ENCODE measurements around the gene MFRP.
"Not testable (repeated sequence)": the region's sequence is repeated elsewhere in the genome, so short reads cannot be mapped to it uniquely, and the experiment has no call there.

Gene MFRP

DNA sequence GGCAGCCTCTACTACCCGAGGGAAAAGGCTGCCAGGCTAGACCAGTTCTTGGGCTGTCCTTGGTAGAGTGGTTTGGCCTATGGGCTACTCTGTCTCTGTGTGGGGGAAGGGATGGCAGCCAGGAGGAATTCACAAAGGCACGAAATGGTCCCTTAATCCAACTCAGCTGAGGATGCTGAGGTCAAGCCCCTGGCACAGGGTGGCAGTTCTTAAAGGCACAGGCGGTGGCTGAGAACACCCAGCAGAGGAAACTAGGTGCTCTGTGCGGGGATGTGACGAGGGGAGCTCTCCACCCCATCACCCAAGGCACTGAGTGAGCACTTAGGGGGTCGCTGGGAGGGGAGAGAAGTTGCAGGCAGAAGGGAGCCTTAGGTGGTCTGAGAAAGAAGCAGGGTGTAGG, at the start of gene MFRP:
Gene MFRP (minus strand): TSS at position 101 of the 400 bp plus-strand sequence. CDS start 192 bp downstream, outside the sequence.
- DNase-seq: no peak

DNA sequence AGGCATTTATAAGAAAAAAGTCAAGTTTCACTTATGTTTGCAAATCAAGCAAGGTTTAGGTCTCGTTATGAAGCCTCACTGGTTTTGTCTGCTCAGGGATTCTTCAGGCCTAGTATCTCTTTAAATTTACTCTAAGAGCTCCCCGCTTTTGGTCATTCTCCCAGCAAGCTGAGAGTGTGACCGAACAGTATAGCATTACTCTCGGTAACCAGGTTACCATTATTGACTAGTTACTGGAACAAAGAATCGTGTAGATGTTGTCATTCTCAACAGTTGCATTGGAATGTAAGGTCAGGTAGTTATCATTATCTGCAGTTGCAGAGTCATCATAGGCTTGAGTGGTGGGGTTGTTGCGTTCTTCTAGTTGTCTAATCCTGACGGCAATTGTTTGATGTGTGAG, 44.8 kb upstream of the MFRP start:
- no peak for DNase-seq

- DNase-seq: no peak
These were observed 43.2 kb upstream of the MFRP start for GRCh38 chr11:119389611-119390254.

GRCh38 chr11:119388103-119388502, 41.6 kb upstream of the MFRP start:
- DNase-seq: no peak

GRCh38 chr11:119384332-119384731, 37.8 kb upstream of the MFRP start:
- no peak for DNase-seq

- not testable (repeated sequence) for DNase-seq
These were observed 36.0 kb upstream of the MFRP start for GRCh38 chr11:119382513-119382912.

DNA sequence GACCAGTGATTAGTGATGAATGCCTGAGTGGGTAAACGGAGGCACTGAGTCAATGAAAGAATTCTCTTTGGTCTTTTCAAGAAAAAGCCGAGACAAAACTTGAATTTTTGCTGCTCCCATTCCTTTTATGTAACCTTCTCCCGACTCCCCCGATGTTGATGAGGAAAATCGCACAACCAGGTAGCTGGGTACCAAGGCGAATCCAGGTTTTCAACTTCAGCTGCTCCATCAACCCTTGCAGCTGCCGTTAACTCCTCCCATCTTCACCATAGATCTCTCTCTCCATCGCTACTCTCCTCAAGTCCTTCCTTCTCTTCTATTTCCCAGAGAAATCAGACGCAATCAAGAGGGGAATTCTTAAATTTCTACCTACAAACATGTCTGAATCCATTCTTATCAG, 35.6 kb upstream of the MFRP start:
- DNase-seq: no peak

DNA sequence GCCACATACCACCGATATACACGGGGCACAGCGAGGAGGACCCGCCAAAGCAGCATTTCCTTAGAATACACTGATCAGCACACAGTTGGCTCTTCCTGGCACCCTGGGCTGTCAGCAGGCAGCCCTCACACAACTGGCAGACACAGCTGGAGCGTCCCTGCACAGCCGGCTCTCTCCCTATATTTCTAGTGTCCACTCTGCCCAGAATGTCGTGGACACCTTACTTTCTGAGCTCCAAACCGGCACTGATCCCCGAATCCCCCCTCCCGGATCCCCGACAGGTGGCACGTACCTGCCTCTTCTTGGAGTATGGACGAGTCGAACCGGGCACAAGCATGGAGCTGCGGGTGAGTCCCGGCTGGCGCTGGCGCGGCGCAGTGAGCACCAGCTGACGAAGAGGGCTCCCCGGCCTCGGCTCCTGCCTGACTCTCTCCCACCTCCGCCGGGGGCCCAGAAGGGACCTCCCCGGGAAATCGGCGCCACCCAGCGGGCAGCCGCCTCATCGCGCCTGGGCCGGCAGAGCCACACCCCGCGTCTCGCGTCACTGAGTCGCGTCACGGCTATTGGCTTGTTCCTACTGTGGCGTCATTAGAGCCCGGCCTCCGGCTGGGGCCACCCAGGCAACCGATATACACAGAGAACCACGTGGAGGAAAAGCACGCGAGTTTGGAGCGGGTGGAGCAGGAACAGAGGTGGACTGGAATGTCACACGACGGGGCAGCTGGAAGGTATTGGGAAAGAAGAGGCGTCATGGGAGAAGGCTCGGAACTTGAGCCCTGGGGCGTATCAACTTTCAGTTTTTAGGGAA, 34.9 kb upstream of the MFRP start, which contains the start of gene USP2:
Gene USP2 (minus strand): TSS at position 510 of the 808 bp plus-strand sequence. CDS start 8,210 bp downstream, outside the sequence.
- DNase-seq: peak; percentile 97

DNA sequence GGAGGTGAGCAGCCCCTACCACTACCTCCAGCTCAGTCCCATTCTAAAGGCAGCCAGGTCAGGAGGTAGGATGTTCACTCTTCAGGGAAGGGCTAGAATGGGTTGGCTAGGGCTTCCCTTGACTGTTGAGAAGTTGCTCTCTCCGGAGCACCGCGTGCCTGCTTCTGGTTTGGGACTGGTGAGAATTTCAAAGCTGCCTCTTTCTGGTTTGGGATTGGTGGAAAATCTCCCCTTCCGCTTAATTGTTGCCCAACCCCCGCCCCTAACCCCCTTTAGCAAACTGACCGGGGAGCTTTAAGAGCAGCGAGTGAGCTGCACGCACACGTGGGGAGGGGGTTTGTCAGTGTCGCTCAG, 34.3 kb upstream of the MFRP start:
- DNase-seq: no peak

DNA sequence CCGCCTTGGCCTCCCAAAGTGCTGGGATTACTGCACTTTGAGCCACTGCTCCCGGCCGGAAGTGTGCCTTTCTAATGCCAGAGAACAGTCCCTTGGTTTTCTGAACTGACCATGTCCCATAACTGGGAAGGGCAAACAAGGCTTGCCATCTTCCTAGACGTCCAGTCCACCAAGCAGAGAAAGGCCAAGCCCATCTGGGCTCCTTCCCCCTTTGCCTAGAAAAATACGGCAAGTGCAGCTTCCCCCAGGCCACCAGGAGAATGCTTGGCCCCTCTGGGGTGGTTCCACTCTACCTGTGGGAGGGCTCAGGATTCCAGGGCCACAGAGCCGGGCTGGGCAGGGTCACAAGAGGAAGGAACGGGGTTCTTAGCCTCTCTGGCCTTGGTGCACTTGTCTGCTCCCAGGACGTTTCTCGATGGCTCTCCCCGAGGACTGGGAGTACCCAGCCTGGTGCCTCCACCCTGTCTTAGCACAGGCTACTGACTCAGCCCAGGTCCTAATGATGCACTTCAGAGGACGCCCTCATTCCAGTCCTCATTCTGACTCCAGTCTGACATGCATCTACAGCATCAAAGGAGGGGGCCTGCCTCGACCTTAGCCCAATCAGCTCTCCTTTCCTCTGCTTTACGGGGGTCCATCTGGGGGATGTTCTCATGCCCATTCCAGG, 33.8 kb upstream of the MFRP start:
- no peak for DNase-seq

GRCh38 chr11:119378851-119379465, 32.5 kb upstream of the MFRP start:
- DNase-seq: no peak

GRCh38 chr11:119377961-119378667, 31.6 kb upstream of the MFRP start:
- no peak for DNase-seq

DNA sequence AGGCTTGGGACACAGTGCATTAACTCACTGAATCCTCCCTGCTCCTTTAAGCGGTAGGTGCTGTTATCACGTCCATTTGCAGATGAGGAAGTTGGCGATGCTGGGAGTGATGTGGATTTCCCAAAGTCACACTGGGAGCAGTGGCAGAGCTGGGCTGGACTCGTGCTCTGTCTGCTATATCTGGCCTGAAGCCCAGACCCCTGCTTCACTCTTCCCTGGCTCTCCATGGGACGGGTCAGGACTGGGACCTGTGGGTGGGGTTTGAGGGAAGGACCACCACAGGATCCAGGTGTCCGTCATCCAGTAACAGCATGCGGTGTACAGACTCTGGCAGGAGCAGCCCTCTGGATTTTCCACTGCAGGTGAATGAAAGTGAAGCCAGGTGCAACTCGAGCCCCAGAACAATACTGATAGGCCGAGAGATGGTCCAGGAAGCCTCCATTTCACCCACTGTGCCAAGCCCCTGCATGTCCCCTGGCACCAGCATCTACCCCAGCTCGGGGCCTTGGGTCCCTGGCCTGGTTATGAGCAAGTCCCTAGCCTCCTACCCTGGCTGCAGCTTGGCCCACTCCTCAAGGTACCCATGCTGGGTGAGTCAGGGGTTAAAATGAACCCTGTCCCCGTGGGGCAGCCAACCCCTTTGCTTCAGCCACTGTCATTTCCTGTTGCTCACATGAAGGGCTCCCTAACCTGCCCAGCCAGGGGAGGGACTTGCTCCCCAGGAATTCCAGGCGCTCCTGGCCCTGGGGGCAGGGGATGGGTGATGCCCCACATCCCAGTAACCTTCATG, 30.8 kb upstream of the MFRP start:
- no peak for DNase-seq

DNA sequence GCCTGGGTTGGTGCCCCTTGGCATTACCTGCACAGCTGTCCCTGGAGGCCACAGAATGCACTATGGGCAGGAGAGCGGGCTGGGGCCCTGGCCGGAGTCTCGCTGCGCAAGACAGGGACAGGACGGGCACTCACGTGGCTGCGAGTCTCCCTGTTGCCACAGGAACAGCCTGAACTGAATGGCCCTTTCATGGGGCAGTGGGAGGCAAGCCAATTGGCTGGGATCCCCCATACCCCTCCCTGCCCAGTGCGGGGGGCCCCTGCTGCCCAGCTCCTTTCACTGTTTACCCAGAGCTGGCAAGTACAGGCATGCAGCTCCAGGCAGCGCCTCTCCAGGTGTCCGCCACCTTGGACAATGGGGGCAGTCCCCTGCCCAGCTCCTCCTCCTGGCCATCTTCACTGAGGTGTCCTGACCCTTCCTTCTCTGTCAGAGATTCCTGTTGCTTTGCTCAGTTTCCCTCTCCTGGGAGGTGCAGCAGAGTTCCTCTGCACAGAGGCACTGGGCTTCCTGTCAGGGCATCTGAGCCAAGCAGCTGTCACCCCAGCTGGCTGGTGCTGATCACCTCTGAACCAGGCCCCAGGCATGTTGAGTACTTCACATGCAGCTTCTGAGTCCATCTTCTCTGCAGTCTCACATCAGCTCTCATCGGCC, 29.8 kb upstream of the MFRP start:
- DNase-seq: no peak

DNA sequence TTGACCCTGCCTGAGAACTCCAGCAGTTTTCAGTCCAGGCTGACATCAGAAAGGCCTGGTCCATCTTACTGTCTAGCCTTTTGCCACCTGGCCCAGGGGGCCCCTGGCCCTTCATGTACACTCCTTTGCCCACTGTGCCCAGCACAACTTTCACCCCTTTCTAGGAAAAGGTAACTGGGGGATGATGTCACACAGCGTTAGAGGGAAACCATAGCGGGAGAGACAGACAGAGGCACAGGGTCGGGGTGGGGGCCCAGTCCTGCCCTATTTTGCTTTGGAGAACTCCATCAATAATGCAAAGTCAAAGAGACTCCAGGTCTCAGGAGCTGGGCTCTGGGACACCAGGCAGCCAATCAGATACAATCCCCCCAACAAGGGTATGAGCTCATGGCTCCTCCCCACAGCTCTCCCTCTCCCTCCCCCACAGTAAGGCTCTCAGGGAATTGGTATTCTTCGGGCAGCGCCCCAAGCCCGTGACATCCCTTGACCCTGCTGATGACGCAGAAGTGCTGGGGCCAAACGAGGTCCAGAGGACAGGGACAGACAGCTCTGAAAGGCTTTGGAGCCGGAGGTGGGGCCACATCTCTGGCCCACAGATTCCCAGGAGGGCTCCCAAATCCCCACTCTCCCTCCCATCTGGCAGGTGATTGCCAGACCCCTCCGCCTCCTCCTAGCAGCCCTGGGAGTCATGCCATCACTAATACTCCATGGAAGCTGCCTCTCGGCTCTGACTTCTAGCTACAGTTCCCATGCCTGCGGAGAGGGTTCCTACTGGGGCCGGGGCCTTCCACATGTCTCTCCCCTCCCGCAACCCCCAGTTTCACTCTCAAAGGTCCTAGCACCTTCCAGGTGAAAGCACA, 29.1 kb upstream of the MFRP start:
- no peak for DNase-seq

GRCh38 chr11:119374632-119375336, 28.3 kb upstream of the MFRP start:
- no peak for DNase-seq

- DNase-seq: peak; percentile 55
These were observed 27.6 kb upstream of the MFRP start for GRCh38 chr11:119373921-119374631.

GRCh38 chr11:119373059-119373920, 26.8 kb upstream of the MFRP start:
- no peak for DNase-seq

All from CD4-positive, alpha-beta T cell treated with Interleukin-6 for 4 hours (primary cell).